ENCODE data around the gene ACSL6. TPM values are rescaled to one million over a fixed set of nuclear protein-coding genes. Genes with fewer than 3 reads are reported as not detected.

The ACSL6 gene
- polyA plus RNA-seq, 2 of the 4 experiments (the other 2 are of a cell fraction): 0.06 to 0.09 TPM

GRCh38 chr5:131994533-131995226, 16.8 kb downstream of the ACSL6 start:
- H3K27ac ChIP-seq: no peak overlapping the region
- no peak for FAIRE-seq
- H3K4me2 ChIP-seq: no peak overlapping the region
- H3K4me3 ChIP-seq: no peak overlapping the region
- 64% methylated on average over 7 of the region's 7 CpGs for WGBS (ENCODE audit: missing lambda C conversion rate)
- no peaks in the 10 kb centered on the region for H3K4me1 ChIP-seq
- no peak for DNase-seq (ENCODE audit: low read depth in 1 of 2, low spot score in 1 of 2)
- POLR2A ChIA-PET: no interaction called here
- ATAC-seq: no peak
- CTCF ChIA-PET: interaction anchor here (1.2 to 4.1 kb wide), 4 partner anchors 8 to 405 kb away, joined by 4 to 22 read pairs (median 4); no protein-coding TSS in a partner anchor
- H3K9me3 ChIP-seq: no peaks in the 10 kb centered on the region
- TF ChIP-seq EHF (CRISPR knock-in tag; IDR thresholded peaks at IDR 0.05) (no peak), KDM5A (IDR thresholded peaks at IDR 0.05) (no peak), HMGXB4 (CRISPR knock-in tag; IDR thresholded peaks at IDR 0.05; ENCODE audit: borderline replicate concordance) (no peak), ZSCAN20 (CRISPR knock-in tag; IDR thresholded peaks at IDR 0.05) (no peak), MAFK (IDR thresholded peaks at IDR 0.05; ENCODE audit: partially characterized antibody) (no peak), TFCP2L1 (CRISPR knock-in tag; IDR thresholded peaks at IDR 0.05) (no peak), REST (IDR thresholded peaks at IDR 0.05) (no peak), CEBPB (IDR thresholded peaks at IDR 0.05) (no peak), HOXB5 (CRISPR knock-in tag; IDR thresholded peaks at IDR 0.05) (no peak), TP53 (CRISPR knock-in tag; IDR thresholded peaks at IDR 0.05) (no peak), HOXA7 (CRISPR knock-in tag; IDR thresholded peaks at IDR 0.05) (no peak), RARB (CRISPR knock-in tag; IDR thresholded peaks at IDR 0.05) (no peak), SMC3 (IDR thresholded peaks at IDR 0.05) (no peak), SREBF2 (IDR thresholded peaks at IDR 0.05) (no peak)

GRCh38 chr5:131994090-131994489, 17.4 kb downstream of the ACSL6 start:
- FAIRE-seq: no peak
- H3K9me3 ChIP-seq: no peaks in the 10 kb centered on the region
- TF ChIP-seq POLR2AphosphoS2 (conservative IDR thresholded peaks at IDR 0.05; ENCODE audit: low read length): no peak
- no peak for TF ChIP-seq BHLHE40 (IDR thresholded peaks at IDR 0.05; ENCODE audit: low read depth, low read length)
- TF ChIP-seq HOXB13 (CRISPR knock-in tag; IDR thresholded peaks at IDR 0.05; ENCODE audit: low read depth): no peak
- TF ChIP-seq KDM1A (IDR thresholded peaks at IDR 0.05; ENCODE audit: low read depth): no peak
- H3K4me2 ChIP-seq: no peak overlapping the region
- ChIA-PET POLR2A (no interaction called here), CTCF (interaction anchor here (1.2 to 4.1 kb wide), 4 partner anchors 9 to 405 kb away, joined by 4 to 22 read pairs (median 4); no protein-coding TSS in a partner anchor)
- no peak overlapping the region for H3K27ac ChIP-seq
- H3K4me3 ChIP-seq: no peak overlapping the region
- WGBS (ENCODE audit: missing lambda C conversion rate): 60% methylated on average over 6 of the region's 7 CpGs
- no peaks in the 10 kb centered on the region for H3K4me1 ChIP-seq
- no peak for ATAC-seq
- DNase-seq (ENCODE audit: low read depth in 1 of 2, low spot score in 1 of 2): no peak

- ChIA-PET POLR2A (no interaction called here), CTCF (interaction anchor here (1.2 to 4.1 kb wide), 4 partner anchors 9 to 404 kb away, joined by 4 to 22 read pairs (median 4); no protein-coding TSS in a partner anchor)
- ATAC-seq (no peak), FAIRE-seq (no peak), DNase-seq (ENCODE audit: low read depth in 1 of 2, low spot score in 1 of 2) (no peak)
- Histone ChIP-seq H3K4me2 (no peak overlapping the region), H3K4me3 (no peak overlapping the region), H3K27ac (no peak overlapping the region), H3K4me1 (no peaks in the 10 kb centered on the region), H3K9me3 (no peaks in the 10 kb centered on the region)
- no peak for TF ChIP-seq ZFP36 (IDR thresholded peaks at IDR 0.05; ENCODE audit: borderline replicate concordance, partially characterized antibody)
- TF ChIP-seq CHD4 (IDR thresholded peaks at IDR 0.05; ENCODE audit: borderline replicate concordance): no peak
- no peak for TF ChIP-seq POLR2A (IDR thresholded peaks at IDR 0.05; ENCODE audit: low read length)
- TF ChIP-seq SREBF2 (IDR thresholded peaks at IDR 0.05): no peak
- no peak for TF ChIP-seq RARB (CRISPR knock-in tag; IDR thresholded peaks at IDR 0.05)
- no peak for TF ChIP-seq FOSB (CRISPR knock-in tag; IDR thresholded peaks at IDR 0.05)
- TF ChIP-seq JUNB (IDR thresholded peaks at IDR 0.05): no peak
- TF ChIP-seq POLR2AphosphoS2 (conservative IDR thresholded peaks at IDR 0.05; ENCODE audit: low read length): no peak
- TF ChIP-seq RNF2 (IDR thresholded peaks at IDR 0.05; ENCODE audit: borderline replicate concordance, low read depth): no peak
- no peak for TF ChIP-seq HOXB5 (CRISPR knock-in tag; IDR thresholded peaks at IDR 0.05)
- TF ChIP-seq HOXA7 (CRISPR knock-in tag; IDR thresholded peaks at IDR 0.05): no peak
- no peak for TF ChIP-seq ESRRA (IDR thresholded peaks at IDR 0.05; ENCODE audit: borderline replicate concordance, low read length)
- no peak for TF ChIP-seq MAFK (IDR thresholded peaks at IDR 0.05; ENCODE audit: partially characterized antibody)
- TF ChIP-seq EHF (CRISPR knock-in tag; IDR thresholded peaks at IDR 0.05): no peak
- WGBS (ENCODE audit: missing lambda C conversion rate): 70% methylated on average over 4 of the region's 4 CpGs
These were observed 17.8 kb downstream of the ACSL6 start for GRCh38 chr5:131993676-131994075.
